ENCODE measurements around the gene MPL.

DNA sequence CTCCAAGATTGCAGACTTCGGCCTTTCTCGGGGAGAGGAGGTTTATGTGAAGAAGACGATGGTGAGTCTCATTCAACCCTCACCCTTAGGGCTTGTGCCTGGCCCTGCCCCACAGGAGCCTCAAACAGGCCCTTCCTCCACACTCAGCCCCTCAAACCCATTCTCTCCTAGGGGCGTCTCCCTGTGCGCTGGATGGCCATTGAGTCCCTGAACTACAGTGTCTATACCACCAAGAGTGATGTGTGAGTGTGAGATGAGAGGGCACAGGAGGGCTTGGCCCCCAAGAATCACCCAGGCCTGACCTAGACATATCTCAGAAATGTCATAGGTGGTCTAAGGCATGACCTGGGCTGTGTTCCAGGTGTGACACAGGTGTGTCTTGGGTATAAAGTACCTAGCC is 18.3 kb upstream of the MPL start:
- TF ChIP-seq, protein P1, sequence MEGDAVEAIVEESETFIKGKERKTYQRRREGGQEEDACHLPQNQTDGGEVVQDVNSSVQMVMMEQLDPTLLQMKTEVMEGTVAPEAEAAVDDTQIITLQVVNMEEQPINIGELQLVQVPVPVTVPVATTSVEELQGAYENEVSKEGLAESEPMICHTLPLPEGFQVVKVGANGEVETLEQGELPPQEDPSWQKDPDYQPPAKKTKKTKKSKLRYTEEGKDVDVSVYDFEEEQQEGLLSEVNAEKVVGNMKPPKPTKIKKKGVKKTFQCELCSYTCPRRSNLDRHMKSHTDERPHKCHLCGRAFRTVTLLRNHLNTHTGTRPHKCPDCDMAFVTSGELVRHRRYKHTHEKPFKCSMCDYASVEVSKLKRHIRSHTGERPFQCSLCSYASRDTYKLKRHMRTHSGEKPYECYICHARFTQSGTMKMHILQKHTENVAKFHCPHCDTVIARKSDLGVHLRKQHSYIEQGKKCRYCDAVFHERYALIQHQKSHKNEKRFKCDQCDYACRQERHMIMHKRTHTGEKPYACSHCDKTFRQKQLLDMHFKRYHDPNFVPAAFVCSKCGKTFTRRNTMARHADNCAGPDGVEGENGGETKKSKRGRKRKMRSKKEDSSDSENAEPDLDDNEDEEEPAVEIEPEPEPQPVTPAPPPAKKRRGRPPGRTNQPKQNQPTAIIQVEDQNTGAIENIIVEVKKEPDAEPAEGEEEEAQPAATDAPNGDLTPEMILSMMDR (IDR thresholded peaks at IDR 0.05): no peak
- TF ChIP-seq POLR2AphosphoS5 (IDR thresholded peaks at IDR 0.05): no peak
- TF ChIP-seq POLR2A (IDR thresholded peaks at IDR 0.05): no peak
